Liver (tissue), 9 donors: Measurements from ENCODE around the gene SLC24A4. TPM values are rescaled to one million over a fixed set of nuclear protein-coding genes. Genes with fewer than 3 reads are reported as not detected.

Experiments used
- DNase-seq: peaks from one replicate; pipeline ENCODE4 v3.0.0-alpha.2; 2017; ENCODE audit warnings: low spot score
- H3K27ac ChIP-seq, 2 donors: one replicate each; pipeline ENCODE4 v1.7.0; 2013; ENCODE audit warnings: inconsistent platforms in 2 of 2, low read length in 2 of 2, control low read depth in 1 of 2, low read depth in 1 of 2, mild to moderate bottlenecking in 1 of 2
- H3K27me3 ChIP-seq, 4 donors: one replicate each; pipeline versions ENCODE4 v1.6.1 to v1.7.0; 2013; ENCODE audit warnings: low read length in 3 of 4, inconsistent platforms in 1 of 4, mild to moderate bottlenecking in 1 of 4, moderate library complexity in 1 of 4; ENCODE audit not compliant: control insufficient read depth in 4 of 4, insufficient read depth in 4 of 4
- H3K36me3 ChIP-seq, 4 donors: one replicate each; pipeline versions ENCODE4 v1.6.1 to v1.7.0; 2013; ENCODE audit warnings: low read length in 3 of 4, mild to moderate bottlenecking in 3 of 4, low read depth in 1 of 4, moderate library complexity in 1 of 4; ENCODE audit not compliant: control insufficient read depth in 4 of 4, insufficient read depth in 3 of 4
- H3K4me1 ChIP-seq, 4 donors: one replicate each; pipeline versions ENCODE4 v1.6.1 to v1.7.0; 2013; ENCODE audit warnings: low read length in 3 of 4, mild to moderate bottlenecking in 3 of 4, moderate library complexity in 1 of 4; ENCODE audit not compliant: control insufficient read depth in 4 of 4, insufficient read depth in 4 of 4
- H3K4me3 ChIP-seq, 3 donors: one replicate each; pipeline versions ENCODE4 v1.6.1 to v1.7.0; 2013; ENCODE audit warnings: low read length in 3 of 3, control low read depth in 1 of 3, low read depth in 1 of 3, mild to moderate bottlenecking in 1 of 3
- H3K9ac ChIP-seq, 2 donors: one replicate each; pipeline ENCODE4 v1.7.0; 2013; ENCODE audit warnings: low read length in 2 of 2, mild to moderate bottlenecking in 2 of 2, moderate library complexity in 2 of 2, control low read depth in 1 of 2, low read depth in 1 of 2
- H3K9me3 ChIP-seq, 4 donors: one replicate each; pipeline versions ENCODE4 v1.6.1 to v1.7.0; 2013; ENCODE audit warnings: low read length in 3 of 4; ENCODE audit not compliant: control insufficient read depth in 4 of 4
- ATF3 ChIP-seq: IDR thresholded peaks from 2 replicates; pipeline ENCODE4 v1.6.1; 2016; ENCODE audit warnings: antibody characterized with exemption
- EGR1 ChIP-seq, 2 donors: IDR thresholded peaks; 2 replicates each; pipeline ENCODE4 v1.6.1; 2016 to 2018; ENCODE audit warnings: antibody characterized with exemption in 2 of 2, low read depth in 2 of 2
- GABPA ChIP-seq, 2 donors: IDR thresholded peaks in 1 of 2; conservative IDR thresholded peaks in 1 of 2; 2 replicates each; pipeline ENCODE4 v1.6.1; 2016; ENCODE audit warnings: antibody characterized with exemption in 2 of 2, mild to moderate bottlenecking in 1 of 2, moderate library complexity in 1 of 2
- HNF4A ChIP-seq, 2 donors: conservative IDR thresholded peaks; 2 replicates each; pipeline ENCODE4 v1.6.1; 2016; ENCODE audit warnings: antibody characterized with exemption in 2 of 2, mild to moderate bottlenecking in 2 of 2
- HNF4G ChIP-seq: IDR thresholded peaks from 2 replicates; pipeline ENCODE4 v1.6.1; 2016; ENCODE audit warnings: antibody characterized with exemption
- NR2F2 ChIP-seq: IDR thresholded peaks from 2 replicates; pipeline ENCODE4 v1.6.1; 2016; ENCODE audit warnings: antibody characterized with exemption
- RAD21 ChIP-seq, 2 donors: IDR thresholded peaks; 2 replicates each; pipeline ENCODE4 v1.6.1; 2016; ENCODE audit warnings: antibody characterized with exemption in 2 of 2, mild to moderate bottlenecking in 2 of 2
- REST ChIP-seq: IDR thresholded peaks from 2 replicates; pipeline ENCODE4 v1.6.1; 2016; ENCODE audit warnings: antibody characterized with exemption, mild to moderate bottlenecking
- YY1 ChIP-seq: IDR thresholded peaks from 2 replicates; pipeline ENCODE4 v1.6.1; 2016; ENCODE audit warnings: antibody characterized with exemption, mild to moderate bottlenecking
- ZBTB33 ChIP-seq: IDR thresholded peaks from 2 replicates; pipeline ENCODE4 v1.6.1; 2016; ENCODE audit warnings: antibody characterized with exemption
- WGBS: extraction: QIAGEN DNeasy Blood & Tissue Kit; methylation state at CpG from one replicate; pipeline ENCODE4 v1.1.7; 2013; 5-methylcytosine and 5-hydroxymethylcytosine counted together
- polyA plus RNA-seq, 2 donors: library from polyadenylated mRNA; stranded (reverse) in 1 of 2; unstranded in 1 of 2; fragments of 200-250 nt in 1 of 2; fragments of >200 nt in 1 of 2; fragmentation: Nextera tagmentation in 1 of 2; extraction: Ambion mirVana in 1 of 2; gene quantifications; one replicate each; pipeline versions ENCODE4 v1.2.1 to v1.2.3, GENCODE V29; 2013 to 2015
- total RNA-seq, 2 donors: library from RNA; depleted of rRNA; stranded (reverse); fragments of >200 nt; gene quantifications; one replicate each; pipeline ENCODE4 v1.2.3, GENCODE V29; 2014
- donor health status: healthy.
- donor health status: healthy.
- donor health status: healthy.
- donor health status: healthy.
- donor health status: healthy.

SLC24A4 gene
- total and polyA plus RNA-seq, 4 donors: 0.06 to 0.23 (median 0.12) TPM

GRCh38 chr14:92297818-92298595, 25.0 kb upstream of the SLC24A4 start (continued):
- TF ChIP-seq ZBTB33 (no peak), NR2F2 (no peak)

- no peak for DNase-seq
- Histone ChIP-seq H3K4me1 (no peaks in the 10 kb centered on the region), H3K27ac (no peak overlapping the region), H3K4me3 (no peak overlapping the region), H3K36me3 (no peaks in the 10 kb centered on the region), H3K9ac (no peak overlapping the region), H3K9me3 (no peaks in the 10 kb centered on the region), H3K27me3 (peaks cover 0 to 11% (median 0%) of the 10 kb centered on the region in 4 donors)
- TF ChIP-seq EGR1 (IDR thresholded peaks at IDR 0.05; ENCODE audit: low read depth in 2 of 2) (no peak), NR2F2 (peak; percentile 20)
- WGBS: 62% methylated on average over 5 of the region's 5 CpGs
Observed at GRCh38 chr14:92302481-92302880, 20.5 kb upstream of the SLC24A4 start.

- no peak for DNase-seq
- H3K36me3 ChIP-seq: no peaks in the 10 kb centered on the region
Observed at GRCh38 chr14:92308716-92309115, 14.2 kb upstream of the SLC24A4 start.

More at GRCh38 chr14:92308716-92309115, 14.2 kb upstream of the SLC24A4 start:
- Histone ChIP-seq H3K4me3 (no peak overlapping the region), H3K27ac (no peak overlapping the region), H3K9me3 (no peaks in the 10 kb centered on the region), H3K27me3 (peaks cover 0 to 2% (median 0%) of the 10 kb centered on the region in 4 donors), H3K9ac (no peak overlapping the region), H3K4me1 (no peaks in the 10 kb centered on the region)
- 74% methylated on average over 8 of the region's 8 CpGs for WGBS
- TF ChIP-seq YY1 (no peak), ATF3 (no peak), HNF4G (no peak), NR2F2 (no peak), REST (no peak), HNF4A (conservative IDR thresholded peaks at IDR 0.05) (no peak), RAD21 (IDR thresholded peaks at IDR 0.05) (no peak), GABPA (IDR thresholded peaks at IDR 0.05 in 1 of 2, conservative IDR thresholded peaks at IDR 0.05 in 1 of 2) (no peak), ZBTB33 (no peak)
